SK-MEL-5 (cell line): Measurements from ENCODE around the gene POU3F3. TPM values are rescaled to one million over a fixed set of nuclear protein-coding genes. Genes with fewer than 3 reads are reported as not detected.
A peak's percentile ranks its signal among the peaks of the same experiment; 100 is the strongest.

Experiments used
- DNase-seq: peaks from one replicate; pipeline ENCODE4 v3.0.0-alpha.2; 2016; ENCODE audit warnings: low read depth, low spot score
- in situ Hi-C: cut with HindIII; loops from 2 replicates; pipeline ENCODE4 v1.10.0; 2016; ENCODE audit warnings: low sequenced_read_pairs, high pct_unique_total_duplicates, low pct_unique_long_range_greater_than_20kb
- polyA plus RNA-seq, 2 experiments: library from polyadenylated mRNA; depleted of rRNA; stranded (reverse); fragments of >200 nt; gene quantifications; 2 replicates each; pipeline ENCODE4 v1.2.3, GENCODE V29; 2015
- total RNA-seq: library from RNA; depleted of rRNA; stranded (reverse); fragments of >200 nt; shearing (Covaris generic); gene quantifications from 2 replicates; pipeline ENCODE4 v1.2.3, GENCODE V29; 2014; rRNA removed

POU3F3 gene
- total RNA-seq, result 2.2 TPM in 2 replicates
- 2.2 and 4.3 TPM in 2 replicates for polyA plus RNA-seq (2015; cell fraction: cytosol; rRNA removed)
- polyA plus RNA-seq (2015; cell fraction: nucleus; rRNA removed), result 2.8 and 5.0 TPM in 2 replicates

DNA sequence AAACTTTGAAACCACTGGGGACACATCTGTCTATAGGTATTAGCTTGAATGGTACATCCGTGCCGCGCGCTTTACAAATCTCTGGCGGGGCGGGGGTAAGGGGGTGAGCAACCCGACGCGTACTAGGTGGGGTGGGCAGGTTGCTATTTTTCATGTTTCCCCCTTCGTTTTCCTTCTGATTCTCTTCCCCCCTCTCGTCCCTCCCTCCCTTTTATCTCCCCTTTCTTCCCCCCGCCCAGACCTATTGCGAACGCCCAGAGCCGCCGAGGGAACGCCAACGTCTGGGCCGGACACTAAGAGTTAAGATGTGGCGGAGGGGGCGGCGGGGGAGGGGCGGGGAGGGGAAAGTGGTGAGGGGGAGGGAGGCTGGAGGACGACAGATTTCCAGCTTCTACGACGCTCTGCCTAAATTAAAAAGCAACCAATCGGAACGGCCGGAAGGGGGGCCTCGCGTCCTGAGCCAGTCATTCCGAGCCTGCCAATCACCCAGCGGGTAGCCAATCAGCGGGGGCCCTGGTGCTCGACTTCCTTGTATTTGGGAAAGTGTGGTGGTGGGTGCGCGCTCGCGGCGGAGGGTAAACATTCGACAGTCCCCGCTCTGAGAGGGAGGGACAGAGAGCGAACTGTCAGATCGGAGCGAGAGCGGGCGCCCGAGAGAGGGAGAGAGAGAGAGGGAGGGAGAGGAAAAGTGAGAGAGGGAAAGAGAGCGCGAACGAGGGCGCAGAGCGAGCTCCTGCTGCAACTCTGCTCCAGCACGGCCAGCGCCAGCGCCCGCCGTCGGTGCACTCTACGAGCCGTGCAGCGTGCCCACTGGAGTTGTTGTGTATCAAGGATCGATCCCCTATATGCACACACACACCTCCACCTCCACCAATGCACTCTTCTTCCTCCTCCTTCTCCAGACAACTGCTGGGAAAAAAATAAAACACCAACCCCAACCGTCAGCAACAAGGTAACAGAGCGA, at the start of gene POU3F3:
Gene POU3F3 (plus strand): TSS at position 582 of the 964 bp plus-strand sequence. CDS start 1,396 bp downstream, outside the sequence.
- DNase-seq, result peak; percentile 97
- in situ Hi-C loops, result no loop called here

DNA sequence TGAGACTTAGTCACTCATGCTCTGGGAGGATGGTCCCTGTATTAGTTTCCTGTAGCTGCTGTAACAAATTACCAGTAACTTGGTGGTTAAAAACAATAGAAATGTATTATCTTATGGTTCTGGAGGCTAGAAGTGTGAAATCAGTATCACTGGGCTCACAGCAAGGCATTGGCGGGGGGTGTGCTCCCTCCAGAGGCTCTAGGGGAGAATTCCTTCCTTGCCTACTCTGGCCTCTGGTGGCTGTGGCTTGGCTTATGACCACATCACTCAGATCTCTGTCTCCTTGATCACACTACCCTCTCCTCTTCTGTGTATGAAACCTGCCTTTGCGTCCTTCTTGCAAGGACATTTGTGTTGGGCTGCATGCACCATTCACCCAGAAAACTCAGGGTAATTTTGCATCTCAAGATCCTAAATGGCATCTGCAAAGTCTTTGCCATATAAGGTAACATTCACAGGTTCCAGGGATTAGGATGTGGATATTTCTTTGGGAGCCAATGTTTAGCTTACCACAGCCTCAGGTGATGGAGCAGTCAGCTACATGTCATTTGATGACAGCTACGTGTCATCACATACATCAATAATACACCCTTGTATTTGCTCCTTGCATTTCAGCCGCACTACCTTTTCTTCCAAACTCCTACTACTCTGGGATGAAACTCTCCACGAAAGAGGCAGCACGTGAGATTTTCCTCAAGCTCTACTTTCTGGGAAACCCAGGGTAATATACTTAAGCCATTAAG, 49.6 kb upstream of the POU3F3 start:
- in situ Hi-C loops, result no loop called here
- DNase-seq, result peak; percentile 14

GRCh38 chr2:104812286-104812685, 41.6 kb upstream of the POU3F3 start:
- in situ Hi-C loops, result no loop called here
- no peak for DNase-seq

- in situ Hi-C loops, result no loop called here
- DNase-seq, result no peak
Observed at GRCh38 chr2:104816143-104816542, 37.8 kb upstream of the POU3F3 start.

DNA sequence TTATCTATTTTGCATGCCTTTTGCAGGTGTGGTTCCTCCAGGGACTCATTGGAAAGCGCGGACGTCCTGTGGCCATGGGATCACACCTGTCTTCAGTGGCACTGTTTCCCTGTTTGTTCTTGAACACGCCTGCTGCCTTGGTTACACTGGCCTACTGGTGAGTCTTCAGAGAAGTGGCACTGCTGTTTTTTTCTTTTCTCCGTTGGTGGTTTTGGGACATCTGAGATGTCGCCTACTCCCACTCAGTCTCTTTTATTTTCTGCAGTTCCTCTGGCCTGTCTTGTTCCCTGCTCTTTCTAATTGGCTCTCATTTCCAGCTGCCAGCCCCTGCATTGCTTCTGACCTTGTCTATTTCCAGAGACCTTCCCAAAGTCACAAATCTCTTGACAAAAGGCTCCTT, 35.7 kb upstream of the POU3F3 start:
- in situ Hi-C loops, result no loop called here
- no peak for DNase-seq

DNA sequence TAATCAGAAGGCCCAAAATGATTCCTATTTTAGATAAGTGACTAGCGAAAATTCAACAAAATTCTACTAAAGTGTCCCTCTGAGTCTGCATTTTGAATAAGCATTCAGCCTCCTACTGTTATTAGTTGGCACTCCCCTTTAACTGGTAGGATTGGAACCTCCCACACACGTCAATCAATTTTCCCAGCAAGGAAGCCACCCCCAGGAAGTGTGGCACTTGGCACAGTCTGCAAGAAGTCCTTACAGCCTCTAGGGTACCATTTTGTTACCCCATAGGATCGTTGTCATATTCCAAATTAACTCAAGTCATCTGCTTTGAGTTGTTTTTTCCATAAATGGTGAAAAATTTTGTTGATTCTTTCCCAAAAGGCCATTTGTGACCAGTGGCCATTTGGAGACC, 33.8 kb upstream of the POU3F3 start:
- in situ Hi-C loops, result no loop called here
- no peak for DNase-seq

- no peak for DNase-seq
- in situ Hi-C loops, result no loop called here
Observed at GRCh38 chr2:104825124-104825865, 28.6 kb upstream of the POU3F3 start.

DNA sequence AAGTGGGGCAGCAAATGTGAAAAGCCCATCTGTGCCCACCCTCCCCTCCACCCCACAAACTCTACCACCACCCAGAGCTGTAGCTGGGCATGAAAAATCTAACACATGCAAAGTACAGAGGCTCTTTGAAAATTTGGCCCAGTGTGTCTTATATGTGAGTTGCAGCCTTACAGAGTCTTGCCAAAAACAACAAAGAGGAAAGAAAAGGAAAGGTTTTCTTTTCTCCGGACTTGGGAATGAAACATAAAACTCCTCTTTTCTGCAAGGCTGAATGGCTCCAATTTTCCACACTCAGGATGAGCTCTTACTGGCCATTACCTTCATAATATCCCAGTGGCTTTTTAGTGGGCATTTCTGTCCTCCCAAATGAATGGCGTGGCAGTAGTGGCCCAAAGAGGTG, 27.9 kb upstream of the POU3F3 start:
- in situ Hi-C loops, result no loop called here

GRCh38 chr2:104831742-104832141, 22.2 kb upstream of the POU3F3 start:
- DNase-seq, result no peak
- in situ Hi-C loops, result no loop called here

More for the DNA sequence above, 27.9 kb upstream of the POU3F3 start:
- no peak for DNase-seq

DNA sequence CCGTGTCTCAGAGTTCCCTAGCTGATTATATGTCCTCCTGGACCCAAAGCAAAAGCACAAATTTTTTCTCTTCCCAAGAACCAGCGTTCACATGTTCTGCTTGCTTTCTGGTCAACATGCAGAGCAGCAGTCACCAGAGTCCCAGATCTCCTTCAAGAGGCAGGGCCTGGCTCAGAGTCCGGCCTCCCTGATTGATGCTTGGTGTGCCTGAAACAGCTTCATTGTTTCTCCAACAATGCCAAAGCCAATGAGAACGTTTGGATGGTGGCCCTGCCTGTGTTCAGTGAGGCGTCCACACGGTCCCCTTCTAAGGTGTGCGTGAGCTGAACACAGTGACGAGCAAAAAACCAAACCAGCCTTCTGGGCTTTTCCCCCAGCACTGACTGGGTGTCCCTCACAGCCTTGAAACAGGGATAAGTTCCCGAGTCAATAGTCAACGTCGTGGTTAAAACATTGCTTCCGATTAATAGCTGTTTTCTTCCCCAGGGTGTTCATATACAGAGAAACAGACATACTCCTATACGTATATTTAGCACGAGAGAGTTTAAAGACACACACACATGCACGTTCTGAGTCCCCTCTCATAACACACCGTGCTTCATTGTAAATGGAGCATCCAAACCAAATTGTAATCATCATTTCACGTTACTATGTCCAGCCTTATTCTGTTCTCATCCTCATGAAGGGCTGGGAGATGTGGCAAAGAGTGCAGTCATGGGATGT, 19.3 kb upstream of the POU3F3 start:
- in situ Hi-C loops, result no loop called here
- DNase-seq, result no peak

DNA sequence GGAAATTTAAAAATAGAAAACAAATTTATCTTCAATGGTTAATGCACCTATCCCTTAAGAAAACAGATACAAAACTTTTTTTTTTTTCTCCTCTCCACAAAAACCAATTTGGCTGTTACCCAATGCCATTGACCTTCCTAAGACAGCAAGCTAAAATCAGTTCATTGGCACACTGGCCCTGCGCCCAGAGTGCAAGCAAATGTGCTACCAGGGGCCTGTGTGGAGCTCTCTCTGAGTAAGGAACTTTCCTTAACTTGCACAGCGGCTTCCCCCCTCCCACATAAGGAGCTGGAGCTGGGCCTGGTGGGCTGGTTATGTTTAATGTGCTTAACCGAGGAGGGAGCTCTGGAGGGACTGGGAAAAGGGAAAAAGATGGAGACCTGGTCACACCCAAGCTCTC, 17.6 kb upstream of the POU3F3 start:
- no peak for DNase-seq
- in situ Hi-C loops, result no loop called here

DNA sequence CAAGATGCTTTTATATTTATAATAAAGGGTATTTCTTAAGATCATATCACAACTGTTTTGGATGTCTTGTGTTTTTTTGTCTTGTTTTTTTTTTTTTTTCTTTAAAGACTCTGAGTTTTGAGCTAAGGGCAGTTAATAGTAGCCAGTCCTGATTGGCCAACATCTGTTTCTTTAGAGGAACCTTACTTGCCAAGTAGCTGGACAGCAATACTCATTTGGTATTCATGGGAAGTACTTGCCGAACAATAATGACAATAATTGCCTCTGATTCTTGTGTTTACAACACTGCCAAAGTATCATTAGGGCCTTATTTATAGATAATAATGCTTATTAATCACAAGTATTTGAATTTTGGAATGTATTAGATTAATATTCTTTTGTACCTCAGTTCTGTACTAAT, 17.1 kb upstream of the POU3F3 start:
- in situ Hi-C loops, result no loop called here
- DNase-seq, result no peak

GRCh38 chr2:104840156-104840555, 13.8 kb upstream of the POU3F3 start:
- DNase-seq, result no peak
- in situ Hi-C loops, result no loop called here

GRCh38 chr2:104840893-104841585, 12.9 kb upstream of the POU3F3 start:
- DNase-seq, result no peak
- in situ Hi-C loops, result no loop called here

DNA sequence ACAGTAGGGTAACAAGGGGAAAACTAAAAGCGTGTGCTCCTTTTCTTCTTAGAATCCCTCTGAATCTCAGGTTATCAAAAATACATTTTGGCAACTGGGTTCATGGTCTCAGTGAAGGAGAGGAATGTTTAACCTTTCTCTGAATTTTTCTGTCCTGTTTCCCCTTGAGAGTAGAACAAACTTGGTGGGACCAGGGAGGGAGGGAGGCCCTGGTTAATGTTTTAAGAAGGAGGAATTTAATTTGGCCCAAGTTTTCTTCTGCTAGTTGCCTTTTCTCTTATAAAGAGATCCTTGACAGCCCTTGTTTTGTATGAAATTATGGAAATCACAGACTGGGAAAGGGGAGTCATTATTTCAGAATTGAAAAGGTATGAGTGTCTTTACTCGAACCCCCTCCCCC, 12.2 kb upstream of the POU3F3 start:
- no peak for DNase-seq
- in situ Hi-C loops, result no loop called here

GRCh38 chr2:104844807-104845551, 8.9 kb upstream of the POU3F3 start:
- in situ Hi-C loops, result no loop called here
- no peak for DNase-seq
